ENCODE measurements around the gene IGF1R. TPM values are rescaled to one million over a fixed set of nuclear protein-coding genes. Genes with fewer than 3 reads are reported as not detected.
A peak's percentile ranks its signal among the peaks of the same experiment; 100 is the strongest.

Gene IGF1R
- total and polyA plus RNA-seq, 2 of the 13 experiments (the other 11 are each of a cell fraction or from before 2014, with no cell fraction given) = 15.9 to 18.4 TPM

GRCh38 chr15:98671060-98672008 is 23.0 kb downstream of the IGF1R start (continued):
- TF ChIP-seq ZNF773 (CRISPR knock-in tag; IDR thresholded peaks at IDR 0.05; ENCODE audit: borderline replicate concordance) = no peak
- TF ChIP-seq HNF4G (IDR thresholded peaks at IDR 0.05; ENCODE audit: borderline replicate concordance, low read depth, low read length) = peak; percentile 83
- TF ChIP-seq HNF4G (CRISPR knock-in tag; IDR thresholded peaks at IDR 0.05; ENCODE audit: borderline replicate concordance, low read depth) = peak; percentile 77; the same call in 1 of the 2 replicates
- no peak for TF ChIP-seq ZBTB38 (CRISPR knock-in tag; IDR thresholded peaks at IDR 0.05)
- TF ChIP-seq THAP11 (CRISPR knock-in tag; IDR thresholded peaks at IDR 0.05) = 0 out of 2 replicates have a peak, but pooled peaks have one; percentile 16
- no peak for TF ChIP-seq ZNF75D (CRISPR knock-in tag; IDR thresholded peaks at IDR 0.05; ENCODE audit: borderline replicate concordance)
- TF ChIP-seq RNF219 (CRISPR knock-in tag; IDR thresholded peaks at IDR 0.05) = no peak
- peak; percentile 71 for TF ChIP-seq FOSL2 (CRISPR knock-in tag; IDR thresholded peaks at IDR 0.05)
- no peak for TF ChIP-seq PRDM10 (CRISPR knock-in tag; IDR thresholded peaks at IDR 0.05; ENCODE audit: low read depth)
- no peak for TF ChIP-seq ATF5 (CRISPR knock-in tag; IDR thresholded peaks at IDR 0.05; ENCODE audit: low read depth)
- TF ChIP-seq ZNF205 (CRISPR knock-in tag; IDR thresholded peaks at IDR 0.05) = no peak
- TF ChIP-seq ARID5B (CRISPR knock-in tag; IDR thresholded peaks at IDR 0.05) = peak; percentile 87
- peak; percentile 47; the same call in 1 of the 2 replicates for TF ChIP-seq DMAP1 (CRISPR knock-in tag; IDR thresholded peaks at IDR 0.05)
- no peak for TF ChIP-seq MYC (CRISPR knock-in tag; IDR thresholded peaks at IDR 0.05; ENCODE audit: borderline replicate concordance)
- TF ChIP-seq FOXJ3 (CRISPR knock-in tag; IDR thresholded peaks at IDR 0.05; ENCODE audit: borderline replicate concordance) = peak; percentile 88
- TF ChIP-seq TFE3 (CRISPR knock-in tag; IDR thresholded peaks at IDR 0.05) = peak; percentile 35; the same call in 1 of the 2 replicates
